ENCODE data around the gene IFI27. TPM values are rescaled to one million over a fixed set of nuclear protein-coding genes. Genes with fewer than 3 reads are reported as not detected.

Gene IFI27
- total RNA-seq, 1 experiment from 2014 or later: 2.3 TPM

DNA sequence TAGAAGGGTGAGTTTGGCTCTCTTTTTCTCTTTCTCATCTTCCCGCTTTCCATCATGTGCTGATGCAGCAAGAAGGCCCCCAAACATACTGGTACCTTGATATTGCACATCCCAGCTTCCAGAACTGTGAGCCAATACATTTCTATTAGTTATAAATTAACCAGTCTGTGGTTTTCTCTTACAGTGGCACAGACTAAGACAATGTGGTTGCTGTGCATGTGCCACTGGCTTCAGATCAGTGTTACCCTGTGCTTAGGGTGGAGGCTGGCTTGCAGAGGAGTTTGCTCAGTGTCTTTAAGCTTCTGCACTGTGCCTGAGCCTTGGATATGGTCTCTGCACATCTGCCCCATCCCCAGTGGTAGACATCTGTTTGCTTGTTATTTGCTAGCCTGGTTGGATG, 13.3 kb downstream of the IFI27 start:
- TF ChIP-seq TCF7L2 (IDR thresholded peaks at IDR 0.05; ENCODE audit: low read depth, low read length): no peak
- no peak for TF ChIP-seq SIN3A (IDR thresholded peaks at IDR 0.05; ENCODE audit: borderline replicate concordance, insufficient read depth, low read depth, low read length)
- TF ChIP-seq POLR2AphosphoS5 (IDR thresholded peaks at IDR 0.05; ENCODE audit: low read depth, low read length): no peak
- TF ChIP-seq, protein P1, sequence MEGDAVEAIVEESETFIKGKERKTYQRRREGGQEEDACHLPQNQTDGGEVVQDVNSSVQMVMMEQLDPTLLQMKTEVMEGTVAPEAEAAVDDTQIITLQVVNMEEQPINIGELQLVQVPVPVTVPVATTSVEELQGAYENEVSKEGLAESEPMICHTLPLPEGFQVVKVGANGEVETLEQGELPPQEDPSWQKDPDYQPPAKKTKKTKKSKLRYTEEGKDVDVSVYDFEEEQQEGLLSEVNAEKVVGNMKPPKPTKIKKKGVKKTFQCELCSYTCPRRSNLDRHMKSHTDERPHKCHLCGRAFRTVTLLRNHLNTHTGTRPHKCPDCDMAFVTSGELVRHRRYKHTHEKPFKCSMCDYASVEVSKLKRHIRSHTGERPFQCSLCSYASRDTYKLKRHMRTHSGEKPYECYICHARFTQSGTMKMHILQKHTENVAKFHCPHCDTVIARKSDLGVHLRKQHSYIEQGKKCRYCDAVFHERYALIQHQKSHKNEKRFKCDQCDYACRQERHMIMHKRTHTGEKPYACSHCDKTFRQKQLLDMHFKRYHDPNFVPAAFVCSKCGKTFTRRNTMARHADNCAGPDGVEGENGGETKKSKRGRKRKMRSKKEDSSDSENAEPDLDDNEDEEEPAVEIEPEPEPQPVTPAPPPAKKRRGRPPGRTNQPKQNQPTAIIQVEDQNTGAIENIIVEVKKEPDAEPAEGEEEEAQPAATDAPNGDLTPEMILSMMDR (IDR thresholded peaks at IDR 0.05): no peak
- TF ChIP-seq, protein P2, sequence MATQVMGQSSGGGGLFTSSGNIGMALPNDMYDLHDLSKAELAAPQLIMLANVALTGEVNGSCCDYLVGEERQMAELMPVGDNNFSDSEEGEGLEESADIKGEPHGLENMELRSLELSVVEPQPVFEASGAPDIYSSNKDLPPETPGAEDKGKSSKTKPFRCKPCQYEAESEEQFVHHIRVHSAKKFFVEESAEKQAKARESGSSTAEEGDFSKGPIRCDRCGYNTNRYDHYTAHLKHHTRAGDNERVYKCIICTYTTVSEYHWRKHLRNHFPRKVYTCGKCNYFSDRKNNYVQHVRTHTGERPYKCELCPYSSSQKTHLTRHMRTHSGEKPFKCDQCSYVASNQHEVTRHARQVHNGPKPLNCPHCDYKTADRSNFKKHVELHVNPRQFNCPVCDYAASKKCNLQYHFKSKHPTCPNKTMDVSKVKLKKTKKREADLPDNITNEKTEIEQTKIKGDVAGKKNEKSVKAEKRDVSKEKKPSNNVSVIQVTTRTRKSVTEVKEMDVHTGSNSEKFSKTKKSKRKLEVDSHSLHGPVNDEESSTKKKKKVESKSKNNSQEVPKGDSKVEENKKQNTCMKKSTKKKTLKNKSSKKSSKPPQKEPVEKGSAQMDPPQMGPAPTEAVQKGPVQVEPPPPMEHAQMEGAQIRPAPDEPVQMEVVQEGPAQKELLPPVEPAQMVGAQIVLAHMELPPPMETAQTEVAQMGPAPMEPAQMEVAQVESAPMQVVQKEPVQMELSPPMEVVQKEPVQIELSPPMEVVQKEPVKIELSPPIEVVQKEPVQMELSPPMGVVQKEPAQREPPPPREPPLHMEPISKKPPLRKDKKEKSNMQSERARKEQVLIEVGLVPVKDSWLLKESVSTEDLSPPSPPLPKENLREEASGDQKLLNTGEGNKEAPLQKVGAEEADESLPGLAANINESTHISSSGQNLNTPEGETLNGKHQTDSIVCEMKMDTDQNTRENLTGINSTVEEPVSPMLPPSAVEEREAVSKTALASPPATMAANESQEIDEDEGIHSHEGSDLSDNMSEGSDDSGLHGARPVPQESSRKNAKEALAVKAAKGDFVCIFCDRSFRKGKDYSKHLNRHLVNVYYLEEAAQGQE (IDR thresholded peaks at IDR 0.05; ENCODE audit: insufficient read depth in 1 of 2, low read depth in 2 of 2, low read length in 1 of 2): no peak
- intact Hi-C loops (cut with micrococcal nuclease; ENCODE audit: unreplicated experiment): no loop called here
- ATAC-seq: no peak
- ChIA-PET POLR2A (no interaction called here), CTCF (no interaction called here)
- Histone ChIP-seq H3K4me1 (ENCODE audit: control insufficient read depth, insufficient read depth, low read length) (no peaks in the 10 kb centered on the region), H3K27ac (ENCODE audit: low read length) (no peak overlapping the region), H3K36me3 (ENCODE audit: control insufficient read depth, insufficient read depth, low read length) (no peaks in the 10 kb centered on the region), H3K27me3 (ENCODE audit: control insufficient read depth, insufficient read depth, low read length) (no peaks in the 10 kb centered on the region), H3K4me3 (ENCODE audit: low read depth in 2 of 2, low read length in 2 of 2) (no peak overlapping the region), H3K9me3 (ENCODE audit: control insufficient read depth, insufficient read depth, low read depth, low read length) (no peaks in the 10 kb centered on the region)
- BruUV-seq (replicated peaks): no TSS peak
- in situ Hi-C loops (cut with HindIII; ENCODE audit: low pct_unique_long_range_greater_than_20kb, low sequenced_read_pairs): no loop called here
- DNase-seq (ENCODE audit: low read depth, low spot score): no peak

DNA sequence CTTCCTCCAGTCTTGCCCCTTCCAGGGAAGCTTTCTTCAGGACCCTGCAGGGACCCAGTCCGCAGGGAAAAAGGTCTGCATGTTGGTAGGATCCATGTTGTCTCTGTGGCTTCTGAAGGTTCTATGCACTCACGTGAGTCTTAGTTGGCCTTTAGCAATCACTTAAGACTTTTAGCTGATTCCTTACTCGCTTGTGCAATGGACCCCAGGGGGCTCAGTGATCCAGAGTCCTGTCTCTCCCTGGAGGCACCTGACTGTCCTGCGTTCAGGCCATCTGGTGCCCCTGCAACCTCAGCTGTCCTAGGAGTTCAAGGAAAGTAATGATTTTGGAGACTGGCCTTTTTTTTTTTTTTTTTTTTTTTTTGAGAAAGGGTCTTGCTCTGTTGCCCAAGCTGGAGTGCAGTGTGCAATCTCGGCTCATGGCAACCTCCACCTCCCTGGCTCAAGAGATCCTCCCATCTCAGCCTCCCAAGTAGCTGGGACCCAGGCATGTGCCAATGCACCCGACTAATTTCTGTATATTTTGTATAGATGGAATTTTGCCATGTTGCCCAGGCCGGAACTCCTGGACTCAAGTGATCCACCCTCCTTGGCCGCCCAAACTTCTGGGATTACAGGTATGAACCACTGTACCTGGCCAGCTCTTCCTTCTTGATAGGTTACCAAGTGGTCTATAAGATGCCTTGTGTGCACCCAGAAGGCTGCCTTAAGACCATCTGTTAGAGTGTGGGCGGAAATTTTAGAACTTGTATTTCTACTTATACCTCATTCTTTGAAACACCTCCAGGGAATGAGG, 14.2 kb downstream of the IFI27 start:
- no peak for DNase-seq (ENCODE audit: low read depth, low spot score)
- no peak for ATAC-seq
- H3K27me3 ChIP-seq (ENCODE audit: control insufficient read depth, insufficient read depth, low read length): no peaks in the 10 kb centered on the region
- CTCF ChIA-PET: no interaction called here
- in situ Hi-C loops (cut with HindIII; ENCODE audit: low pct_unique_long_range_greater_than_20kb, low sequenced_read_pairs): no loop called here
- H3K36me3 ChIP-seq (ENCODE audit: control insufficient read depth, insufficient read depth, low read length): no peaks in the 10 kb centered on the region
- POLR2A ChIA-PET: interaction anchor here (0.7 kb wide), 1 partner anchor 1106 kb away, joined by 6 read pairs; no protein-coding TSS in a partner anchor
- no peak overlapping the region for H3K27ac ChIP-seq (ENCODE audit: low read length)
- H3K9me3 ChIP-seq (ENCODE audit: control insufficient read depth, insufficient read depth, low read depth, low read length): no peaks in the 10 kb centered on the region
- intact Hi-C loops (cut with micrococcal nuclease; ENCODE audit: unreplicated experiment): no loop called here
- H3K4me3 ChIP-seq (ENCODE audit: low read depth in 2 of 2, low read length in 2 of 2): no peak overlapping the region
- no peak for TF ChIP-seq TCF7L2 (IDR thresholded peaks at IDR 0.05; ENCODE audit: low read depth, low read length)
- TF ChIP-seq, protein P2 (IDR thresholded peaks at IDR 0.05; ENCODE audit: insufficient read depth in 1 of 2, low read depth in 2 of 2, low read length in 1 of 2): no peak
- no peak for TF ChIP-seq POLR2AphosphoS5 (IDR thresholded peaks at IDR 0.05; ENCODE audit: low read depth, low read length)
- TF ChIP-seq, protein P1 (IDR thresholded peaks at IDR 0.05): no peak
- no peak for TF ChIP-seq SIN3A (IDR thresholded peaks at IDR 0.05; ENCODE audit: borderline replicate concordance, insufficient read depth, low read depth, low read length)
- BruUV-seq (replicated peaks): no TSS peak
- no peaks in the 10 kb centered on the region for H3K4me1 ChIP-seq (ENCODE audit: control insufficient read depth, insufficient read depth, low read length)

All from Panc1 (cell line).